CD4-positive, CD25-positive, alpha-beta regulatory T cell (primary cell): ENCODE data around the gene GAN. TPM values are rescaled to one million over a fixed set of nuclear protein-coding genes. Genes with fewer than 3 reads are reported as not detected.

Experiments
- ATAC-seq, 2 donors: fragments of 150-1000 bp; cut with Tn5 transposase; one replicate each; pipeline ENCODE4 v1.10.0; 2021; ENCODE audit warnings: low read depth in 2 of 2, moderate number of reproducible peaks in 2 of 2, moderate library complexity in 1 of 2
- DNase-seq, 3 donors: peaks; one replicate each; pipeline versions ENCODE4 v3.0.0 to v3.0.0-alpha.2; 2012 to 2022; ENCODE audit warnings: mixed read lengths in 1 of 3
- H3K27ac ChIP-seq: one replicate; pipeline ENCODE4 v1.7.0; 2013; ENCODE audit warnings: mild to moderate bottlenecking, low read length; ENCODE audit not compliant: insufficient read depth, poor library complexity, severe bottlenecking
- H3K27me3 ChIP-seq: one replicate; pipeline ENCODE4 v1.7.0; 2013; ENCODE audit warnings: low read length; ENCODE audit not compliant: control insufficient read depth, insufficient read depth
- H3K36me3 ChIP-seq: one replicate; pipeline ENCODE4 v1.7.0; 2013; ENCODE audit warnings: mild to moderate bottlenecking, low read length, moderate library complexity; ENCODE audit not compliant: control insufficient read depth, insufficient read depth
- H3K4me1 ChIP-seq: 2 replicates; pipeline ENCODE4 v1.7.0; 2013; ENCODE audit warnings: mild to moderate bottlenecking, low read length; ENCODE audit not compliant: insufficient read depth, control insufficient read depth, poor library complexity, severe bottlenecking
- H3K4me3 ChIP-seq: one replicate; pipeline ENCODE4 v1.7.0; 2013; ENCODE audit warnings: low read depth, mild to moderate bottlenecking, low read length, moderate library complexity
- H3K9me3 ChIP-seq, 2 experiments: 1 replicate in 1 of 2; 2 replicates in 1 of 2; pipeline ENCODE4 v1.7.0; 2013; ENCODE audit warnings: low read length in 2 of 2, mild to moderate bottlenecking in 1 of 2, moderate library complexity in 1 of 2; ENCODE audit not compliant: control insufficient read depth in 2 of 2
- H3K27ac Mint-ChIP-seq, 3 donors: one replicate each; pipeline ENCODE4 v1.8.0; 2020 to 2022; ENCODE audit warnings: mild to moderate bottlenecking in 3 of 3, mixed read lengths in 3 of 3, moderate library complexity in 2 of 3
- H3K27me3 Mint-ChIP-seq: one replicate; pipeline ENCODE4 v1.8.0; 2022; ENCODE audit warnings: mild to moderate bottlenecking, mixed read lengths
- H3K36me3 Mint-ChIP-seq: one replicate; pipeline ENCODE4 v1.8.0; 2020; ENCODE audit warnings: mixed read lengths
- H3K4me1 Mint-ChIP-seq, 4 donors: one replicate each; pipeline ENCODE4 v1.8.0; 2020 to 2022; ENCODE audit warnings: mixed read lengths in 4 of 4, mild to moderate bottlenecking in 1 of 4
- H3K4me3 Mint-ChIP-seq, 4 donors: one replicate each; pipeline ENCODE4 v1.8.0; 2020 to 2022; ENCODE audit warnings: mild to moderate bottlenecking in 4 of 4, mixed read lengths in 4 of 4, moderate library complexity in 3 of 4
- H3K9me3 Mint-ChIP-seq, 7 donors: one replicate each; pipeline ENCODE4 v1.8.0; 2020 to 2022; ENCODE audit warnings: mixed read lengths in 7 of 7, mild to moderate bottlenecking in 3 of 7, moderate library complexity in 2 of 7
- polyA plus RNA-seq, 4 donors: library from polyadenylated mRNA; unstranded; fragments of 300-500 nt; fragmentation: Illumina TruSeq; gene quantifications; one replicate each; pipeline ENCODE4 v1.2.3, GENCODE V29; 2021
- total RNA-seq: library from RNA; stranded (reverse); gene quantifications from one replicate; pipeline ENCODE4 v1.2.3, GENCODE V29; 2022

The GAN gene
- total and polyA plus RNA-seq, 5 donors from 2014 or later: 1.2 to 14.0 (median 2.7) TPM

DNA sequence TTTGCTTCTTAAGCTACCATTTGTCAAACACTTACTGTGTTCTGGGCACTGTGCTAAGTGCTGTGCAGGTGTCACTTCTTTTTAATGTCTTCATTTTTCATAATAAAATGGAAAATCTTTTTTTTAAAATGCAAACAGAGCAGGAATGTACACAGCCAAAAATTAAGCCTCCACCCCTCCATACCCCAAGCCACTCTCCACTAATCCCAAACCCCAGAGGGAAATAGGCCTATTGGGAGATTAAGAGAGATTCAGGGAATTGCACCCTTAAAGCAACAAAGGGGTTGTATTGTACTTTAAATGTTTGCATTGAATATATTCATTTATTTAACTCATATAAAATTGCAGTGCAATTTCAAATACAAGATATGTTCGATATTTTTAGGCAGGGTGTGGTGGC is 28.6 kb upstream of the GAN start:
- Mint-ChIP-seq H3K27me3 (peaks cover 4% of the 10 kb centered on the region), H3K9me3 (no peaks in the 10 kb centered on the region), H3K4me3 (no peak overlapping the region), H3K36me3 (no peaks in the 10 kb centered on the region), H3K4me1 (no peaks in the 10 kb centered on the region), H3K27ac (no peak overlapping the region)
- ATAC-seq: no peak
- H3K36me3 ChIP-seq: no peaks in the 10 kb centered on the region
- H3K27ac ChIP-seq: no peak overlapping the region
- no peaks in the 10 kb centered on the region for H3K4me1 ChIP-seq
- H3K9me3 ChIP-seq: no peaks in the 10 kb centered on the region
- no peak for DNase-seq
- H3K27me3 ChIP-seq: no peaks in the 10 kb centered on the region
- H3K4me3 ChIP-seq: no peak overlapping the region

DNA sequence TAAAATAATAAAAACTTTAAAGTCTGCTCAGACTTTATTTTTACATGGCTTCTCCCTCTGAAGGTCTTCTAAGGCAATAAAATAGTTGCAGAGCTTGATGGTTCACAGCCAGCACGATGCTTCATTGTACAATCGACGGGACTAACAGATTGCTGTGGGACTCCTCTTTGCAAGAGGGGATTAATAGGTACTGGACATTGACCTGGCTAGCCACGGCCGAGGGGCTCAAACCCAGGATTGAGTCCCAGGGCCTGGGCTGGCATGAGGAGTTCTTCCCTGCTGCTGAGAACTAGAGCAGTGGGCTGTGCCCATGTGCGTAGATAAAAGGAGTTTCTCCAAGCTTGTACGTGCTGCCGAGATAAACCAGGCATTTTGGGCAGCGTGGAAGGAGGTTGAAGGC is 23.6 kb upstream of the GAN start:
- no peaks in the 10 kb centered on the region for H3K9me3 Mint-ChIP-seq
- H3K4me3 Mint-ChIP-seq: no peak overlapping the region
- Histone ChIP-seq H3K27me3 (peaks cover 4% of the 10 kb centered on the region), H3K27ac (no peak overlapping the region), H3K4me3 (no peak overlapping the region), H3K36me3 (no peaks in the 10 kb centered on the region), H3K9me3 (no peaks in the 10 kb centered on the region), H3K4me1 (no peaks in the 10 kb centered on the region)
- no peaks in the 10 kb centered on the region for H3K36me3 Mint-ChIP-seq
- no peak for DNase-seq
- no peak overlapping the region for H3K27ac Mint-ChIP-seq
- no peaks in the 10 kb centered on the region for H3K4me1 Mint-ChIP-seq
- no peak for ATAC-seq
- H3K27me3 Mint-ChIP-seq: peaks cover 12% of the 10 kb centered on the region

- Mint-ChIP-seq H3K4me1 (no peaks in the 10 kb centered on the region), H3K4me3 (no peak overlapping the region), H3K27me3 (peaks cover 17% of the 10 kb centered on the region), H3K36me3 (no peaks in the 10 kb centered on the region), H3K9me3 (no peaks in the 10 kb centered on the region), H3K27ac (no peak overlapping the region)
- no peaks in the 10 kb centered on the region for H3K9me3 ChIP-seq
- no peak overlapping the region for H3K4me3 ChIP-seq
- H3K36me3 ChIP-seq: no peaks in the 10 kb centered on the region
- no peak for DNase-seq
- H3K27me3 ChIP-seq: peaks cover 4% of the 10 kb centered on the region
- H3K4me1 ChIP-seq: no peaks in the 10 kb centered on the region
- ATAC-seq: no peak
- no peak overlapping the region for H3K27ac ChIP-seq
These were observed 21.8 kb upstream of the GAN start for GRCh38 chr16:81292936-81293335.

DNA sequence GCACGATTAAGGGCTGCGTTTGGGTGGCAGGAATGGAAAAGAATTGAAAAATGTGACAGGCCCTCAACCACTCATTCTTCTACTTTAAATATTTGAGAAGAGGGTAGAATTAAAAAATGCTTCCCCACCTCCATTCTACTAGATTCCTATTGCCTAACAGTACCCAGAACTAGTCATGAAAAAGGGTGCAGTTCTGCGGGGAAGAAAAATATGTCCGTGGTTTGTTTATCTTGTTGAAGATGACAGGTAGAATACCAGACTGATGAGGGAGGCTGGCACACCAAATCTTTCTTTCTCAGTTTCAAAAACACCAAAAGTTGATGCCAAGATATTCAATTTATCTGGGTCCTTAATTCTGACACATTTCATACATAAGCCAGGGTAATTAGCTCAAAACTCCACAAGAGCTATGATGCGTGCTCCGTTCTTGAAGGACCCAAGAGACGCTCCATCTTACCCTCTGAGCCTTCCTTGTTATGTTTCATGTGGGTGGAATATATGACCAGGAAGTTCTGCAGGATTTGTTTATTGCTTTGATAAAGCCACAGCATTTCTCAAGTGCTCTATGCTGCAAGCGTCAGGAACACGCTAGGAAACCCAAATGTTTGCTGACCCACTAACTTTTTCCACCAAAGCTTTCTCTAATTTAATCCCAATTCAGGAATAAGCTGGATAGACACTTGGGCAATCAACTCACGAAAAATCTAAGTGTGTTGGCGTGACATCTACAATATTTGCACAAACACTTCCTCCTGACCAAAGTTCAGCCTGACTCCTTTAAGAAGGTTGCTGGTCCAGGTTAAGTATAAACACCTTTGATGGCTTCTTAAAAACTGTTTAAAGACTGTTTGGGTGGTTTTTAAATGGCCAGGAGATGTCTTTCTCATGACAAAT is 20.6 kb upstream of the GAN start:
- Mint-ChIP-seq H3K4me1 (no peaks in the 10 kb centered on the region), H3K9me3 (peaks cover 0 to 2% (median 0%) of the 10 kb centered on the region in 7 donors), H3K27me3 (peaks cover 17% of the 10 kb centered on the region), H3K4me3 (no peak overlapping the region), H3K36me3 (no peaks in the 10 kb centered on the region), H3K27ac (no peak overlapping the region)
- Histone ChIP-seq H3K27me3 (peaks cover 4% of the 10 kb centered on the region), H3K36me3 (no peaks in the 10 kb centered on the region), H3K9me3 (no peaks in the 10 kb centered on the region), H3K27ac (no peak overlapping the region), H3K4me3 (no peak overlapping the region), H3K4me1 (no peaks in the 10 kb centered on the region)
- no peak for DNase-seq
- ATAC-seq: no peak

- peaks cover 0 to 2% (median 0%) of the 10 kb centered on the region in 7 donors for H3K9me3 Mint-ChIP-seq
- H3K36me3 ChIP-seq: no peaks in the 10 kb centered on the region
- peaks cover 17% of the 10 kb centered on the region for H3K27me3 Mint-ChIP-seq
- H3K27me3 ChIP-seq: peaks cover 4% of the 10 kb centered on the region
- no peak overlapping the region for H3K4me3 Mint-ChIP-seq
- H3K4me3 ChIP-seq: no peak overlapping the region
- no peaks in the 10 kb centered on the region for H3K4me1 ChIP-seq
- DNase-seq: no peak
- H3K36me3 Mint-ChIP-seq: no peaks in the 10 kb centered on the region
- H3K9me3 ChIP-seq: no peaks in the 10 kb centered on the region
- no peak for ATAC-seq
- H3K4me1 Mint-ChIP-seq: no peaks in the 10 kb centered on the region
- no peak overlapping the region for H3K27ac Mint-ChIP-seq
- H3K27ac ChIP-seq: no peak overlapping the region
These were observed 18.1 kb upstream of the GAN start for GRCh38 chr16:81296631-81297030.

DNA sequence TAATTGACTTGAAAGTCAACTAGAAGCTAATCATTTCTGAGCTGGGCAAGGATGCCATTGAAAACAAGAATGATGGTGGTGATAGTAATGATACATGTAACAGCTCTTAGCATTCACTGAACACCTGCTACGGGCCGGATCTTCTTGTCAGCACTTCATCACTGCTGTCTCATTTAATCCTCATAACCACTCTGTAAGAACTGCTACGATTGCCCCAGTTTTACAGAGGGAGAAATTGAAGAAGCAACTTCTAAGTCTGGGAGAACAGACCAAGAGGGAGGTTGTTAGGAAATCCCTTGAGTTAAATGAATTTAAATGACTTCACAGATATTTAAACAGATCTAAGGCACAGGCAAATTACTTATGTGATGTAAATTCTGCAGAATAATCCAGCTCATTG is 7.0 kb upstream of the GAN start:
- H3K9me3 ChIP-seq: no peaks in the 10 kb centered on the region
- no peak overlapping the region for H3K4me3 ChIP-seq
- H3K4me1 ChIP-seq: peaks cover 7% of the 10 kb centered on the region
- peak overlapping the region in 1 of 4 donors; percentile 71 for H3K4me3 Mint-ChIP-seq
- peaks cover 11% of the 10 kb centered on the region for H3K36me3 Mint-ChIP-seq
- H3K27me3 ChIP-seq: no peaks in the 10 kb centered on the region
- peak overlapping the region in 2 of 3 donors; percentile 1 to 34 for H3K27ac Mint-ChIP-seq
- DNase-seq (peak in 1 of 3 donors; percentile 16), ATAC-seq (no peak)
- H3K27me3 Mint-ChIP-seq: no peaks in the 10 kb centered on the region
- H3K27ac ChIP-seq: no peak overlapping the region
- H3K9me3 Mint-ChIP-seq: no peaks in the 10 kb centered on the region
- no peaks in the 10 kb centered on the region for H3K36me3 ChIP-seq
- peaks cover 13 to 57% (median 33%) of the 10 kb centered on the region in 4 donors for H3K4me1 Mint-ChIP-seq

DNA sequence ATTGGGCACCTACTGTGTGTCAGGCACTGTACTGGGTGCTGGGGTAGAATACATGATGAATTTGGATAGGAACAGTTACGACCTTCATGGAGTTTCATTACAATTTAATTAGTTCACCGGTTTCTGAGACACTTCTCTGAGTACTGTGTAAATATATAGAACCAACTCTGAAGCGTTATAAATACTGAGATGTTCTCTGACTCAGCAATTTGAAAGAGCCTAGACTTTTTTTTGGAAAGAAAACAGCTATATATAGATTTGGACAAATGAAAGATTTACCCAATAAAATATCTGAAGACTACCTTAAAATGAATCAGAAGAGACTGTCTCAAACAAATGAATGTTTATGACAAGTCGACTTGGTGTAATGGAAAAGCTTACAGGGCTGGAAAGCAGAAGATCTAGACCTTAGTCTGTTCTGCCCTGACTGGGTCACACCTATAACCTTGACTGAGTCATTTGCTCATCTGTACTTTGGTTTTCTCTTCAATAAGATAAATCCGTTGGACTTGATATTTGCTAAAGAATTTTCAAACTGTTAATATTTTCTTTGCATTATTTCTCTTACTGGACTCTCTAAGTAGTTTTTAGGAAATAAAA is 4.6 kb upstream of the GAN start:
- Histone ChIP-seq H3K9me3 (no peaks in the 10 kb centered on the region), H3K36me3 (no peaks in the 10 kb centered on the region), H3K4me1 (peaks cover 20% of the 10 kb centered on the region), H3K27ac (no peak overlapping the region), H3K4me3 (no peak overlapping the region), H3K27me3 (no peaks in the 10 kb centered on the region)
- peaks cover 4% of the 10 kb centered on the region for H3K27me3 Mint-ChIP-seq
- H3K9me3 Mint-ChIP-seq: no peaks in the 10 kb centered on the region
- H3K36me3 Mint-ChIP-seq: peaks cover 9% of the 10 kb centered on the region
- DNase-seq (no peak), ATAC-seq (no peak)
- peaks cover 17 to 74% (median 42%) of the 10 kb centered on the region in 4 donors for H3K4me1 Mint-ChIP-seq
- H3K4me3 Mint-ChIP-seq: peak overlapping the region in 1 of 4 donors; percentile 29
- peak overlapping the region in 1 of 3 donors; percentile 20 for H3K27ac Mint-ChIP-seq
